Activated B cell treated with CpG ODN at 0.5 μM for 24 hours (primary cell): Measurements from ENCODE around the gene RRAD. TPM values are rescaled to one million over a fixed set of nuclear protein-coding genes. Genes with fewer than 3 reads are reported as not detected.

Experiments
- ATAC-seq: fragments of 200-7000 bp; cut with Tn5 transposase; one replicate; pipeline ENCODE4 v1.10.0; 2021; ENCODE audit warnings: low read depth, mild to moderate bottlenecking, moderate library complexity
- CTCF ChIA-PET: fragments of 350-600 bp; sonication (Branson Sonifier 250); formaldehyde crosslinking; loops from one replicate; lab custom pipeline; 2021; ENCODE audit warnings: antibody characterized with exemption; lab: Charles Lee
- POLR2A ChIA-PET: fragments of 350-600 bp; sonication (Branson Sonifier 250); formaldehyde crosslinking; loops from one replicate; lab custom pipeline; 2021; ENCODE audit warnings: antibody characterized with exemption; lab: Charles Lee
- DNase-seq: peaks from one replicate; pipeline ENCODE4 v3.0.0; 2022
- H3K27ac Mint-ChIP-seq: one replicate; pipeline ENCODE4 v1.8.0; 2020; ENCODE audit warnings: mixed read lengths
- H3K27me3 Mint-ChIP-seq: one replicate; pipeline ENCODE4 v1.8.0; 2021; ENCODE audit warnings: mixed read lengths
- H3K36me3 Mint-ChIP-seq: one replicate; pipeline ENCODE4 v1.8.0; 2021; ENCODE audit warnings: low read depth, mixed read lengths
- H3K4me1 Mint-ChIP-seq: one replicate; pipeline ENCODE4 v1.8.0; 2021; ENCODE audit warnings: mixed read lengths
- H3K4me3 Mint-ChIP-seq: one replicate; pipeline ENCODE4 v1.8.0; 2020; ENCODE audit warnings: mild to moderate bottlenecking, mixed read lengths
- H3K9me3 Mint-ChIP-seq: one replicate; pipeline ENCODE4 v1.8.0; 2020; ENCODE audit warnings: mixed read lengths
- CTCF ChIP-seq: fragments of 200-600 bp; IDR thresholded peaks from one replicate; pipeline ENCODE4 v1.8.0; 2022; ENCODE audit warnings: antibody characterized with exemption, mild to moderate bottlenecking
- intact Hi-C: fragments of 100-400 bp; cut with micrococcal nuclease; formaldehyde crosslinking; loops from one replicate; pipeline ENCODE4 v1.15.1; 2024
- total RNA-seq: library from RNA; stranded (reverse); gene quantifications from 2 replicates; pipeline ENCODE4 v1.2.3, GENCODE V29; 2022

RRAD gene
- total RNA-seq, 1 donor from 2014 or later: not detected

- Mint-ChIP-seq H3K27me3 (peaks cover 36% of the 10 kb centered on the region), H3K27ac (no peak overlapping the region), H3K4me1 (peaks cover 9% of the 10 kb centered on the region), H3K36me3 (no peaks in the 10 kb centered on the region), H3K9me3 (no peaks in the 10 kb centered on the region), H3K4me3 (no peak overlapping the region)
- no peak for ATAC-seq
- intact Hi-C loops: no loop called here
- ChIA-PET CTCF (no interaction called here), POLR2A (no interaction called here)
- TF ChIP-seq CTCF: no peak
- no peak for DNase-seq
These were observed 1.5 kb downstream of the RRAD start for GRCh38 chr16:66923866-66924265.

GRCh38 chr16:66923247-66923731 is 2.0 kb downstream of the RRAD start:
- no peak for TF ChIP-seq CTCF
- CTCF ChIA-PET: no interaction called here
- intact Hi-C loops: no loop called here
- Mint-ChIP-seq H3K9me3 (no peaks in the 10 kb centered on the region), H3K4me1 (peaks cover 9% of the 10 kb centered on the region), H3K27ac (no peak overlapping the region), H3K4me3 (no peak overlapping the region), H3K36me3 (no peaks in the 10 kb centered on the region), H3K27me3 (peaks cover 36% of the 10 kb centered on the region)
- DNase-seq (no peak), ATAC-seq (no peak)
- POLR2A ChIA-PET: no interaction called here

- no peak overlapping the region for H3K4me3 Mint-ChIP-seq
- H3K27ac Mint-ChIP-seq: no peak overlapping the region
- peaks cover 9% of the 10 kb centered on the region for H3K4me1 Mint-ChIP-seq
- no peaks in the 10 kb centered on the region for H3K36me3 Mint-ChIP-seq
- ATAC-seq (no peak), DNase-seq (no peak)
- TF ChIP-seq CTCF: no peak
- ChIA-PET CTCF (no interaction called here), POLR2A (no interaction called here)
- H3K9me3 Mint-ChIP-seq: no peaks in the 10 kb centered on the region
- peaks cover 36% of the 10 kb centered on the region for H3K27me3 Mint-ChIP-seq
- intact Hi-C loops: no loop called here
These were observed 3.4 kb downstream of the RRAD start for GRCh38 chr16:66921729-66922450.

GRCh38 chr16:66920924-66921680 is 4.2 kb downstream of the RRAD start:
- no peaks in the 10 kb centered on the region for H3K36me3 Mint-ChIP-seq
- peaks cover 9% of the 10 kb centered on the region for H3K4me1 Mint-ChIP-seq
- ATAC-seq (no peak), DNase-seq (no peak)
- peaks cover 34% of the 10 kb centered on the region for H3K27me3 Mint-ChIP-seq
- H3K27ac Mint-ChIP-seq: no peak overlapping the region
- H3K9me3 Mint-ChIP-seq: no peaks in the 10 kb centered on the region
- no peak for TF ChIP-seq CTCF
- CTCF ChIA-PET: no interaction called here
- no peak overlapping the region for H3K4me3 Mint-ChIP-seq
- POLR2A ChIA-PET: no interaction called here
- intact Hi-C loops: no loop called here

GRCh38 chr16:66920299-66920590 is 5.1 kb downstream of the RRAD start:
- ATAC-seq (no peak), DNase-seq (no peak)
- no peak for TF ChIP-seq CTCF
- Mint-ChIP-seq H3K27ac (no peak overlapping the region), H3K27me3 (peaks cover 28% of the 10 kb centered on the region), H3K36me3 (no peaks in the 10 kb centered on the region), H3K4me3 (no peak overlapping the region), H3K9me3 (no peaks in the 10 kb centered on the region), H3K4me1 (peaks cover 1% of the 10 kb centered on the region)
- POLR2A ChIA-PET: no interaction called here
- intact Hi-C loops: no loop called here
- CTCF ChIA-PET: no interaction called here
